SH-SY5Y (cell line): Measurements from ENCODE around the gene BMPR1B.

ENCODE experiments used
- GATA2 ChIP-seq: IDR thresholded peaks from 2 replicates; pipeline ENCODE4 v1.6.1; 2011; ENCODE audit warnings: mild to moderate bottlenecking, low read depth, low read length
- GATA3 ChIP-seq: IDR thresholded peaks from 2 replicates; pipeline ENCODE4 v1.6.1; 2011; ENCODE audit warnings: low read depth, mild to moderate bottlenecking, low read length, moderate library complexity

DNA sequence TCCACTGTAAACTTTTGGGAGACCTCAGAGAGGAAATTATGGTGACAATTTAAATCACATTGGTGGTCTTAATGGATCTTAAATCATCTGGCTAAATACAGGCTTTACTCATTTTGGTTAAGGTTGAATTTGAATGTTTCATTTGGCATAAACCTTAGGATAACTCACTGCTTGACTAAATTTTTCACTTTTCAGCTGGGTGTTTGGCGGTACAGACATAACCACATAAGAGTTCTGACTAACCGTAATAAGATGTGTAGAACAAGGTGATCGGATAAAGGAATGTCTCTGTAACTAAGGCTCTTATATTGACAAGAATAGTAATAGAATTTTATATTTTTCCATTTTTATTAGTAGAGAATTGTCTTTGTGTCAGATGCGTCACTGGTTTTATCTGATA, 281.0 kb downstream of the BMPR1B start:
- TF ChIP-seq GATA2 = no peak
- no peak for TF ChIP-seq GATA3
